ENCODE data around the gene HAS3. TPM values are rescaled to one million over a fixed set of nuclear protein-coding genes. Genes with fewer than 3 reads are reported as not detected.

The HAS3 gene
- total RNA-seq, 1 experiment from 2014 or later, result 140 TPM

- peaks cover 59% of the 10 kb centered on the region for H3K79me2 ChIP-seq (ENCODE audit: insufficient read depth, low read length)
- peak overlapping the region; percentile 81 to 90 for H3K4me3 ChIP-seq (replicated peaks in 1 of 2; ENCODE audit: low read depth in 1 of 2, low read length in 2 of 2)
- H4K20me1 ChIP-seq (ENCODE audit: insufficient read depth), result peaks cover 13% of the 10 kb centered on the region; the same call in 1 of the 2 replicates
- peaks cover 22 to 30% of the 10 kb centered on the region in 2 experiments; a peak in 3 of 4 replicates for H3K36me3 ChIP-seq (ENCODE audit: control insufficient read depth in 1 of 2, insufficient read depth in 2 of 2, low read length in 2 of 2)
- POLR2A ChIA-PET, result interaction anchor here (0.9 to 2.0 kb wide), 10 partner anchors 15 to 183 kb away, joined by 3 to 21 read pairs (median 4); no protein-coding TSS in a partner anchor
- TF ChIP-seq MAX (IDR thresholded peaks at IDR 0.05), result 0 out of 2 replicates have a peak, but pooled peaks have one; percentile 8
- no peak for TF ChIP-seq ZFX (IDR thresholded peaks at IDR 0.05)
- TF ChIP-seq SIN3A (IDR thresholded peaks at IDR 0.05; ENCODE audit: low read depth), result peak; percentile 8; the same call in 1 of the 2 replicates
- ATAC-seq (peak; percentile 7), DNase-seq (ENCODE audit: low read depth, low spot score) (no peak)
- TSS peak; percentile 35 for BruUV-seq (replicated peaks)
- H3K9me3 ChIP-seq (ENCODE audit: control insufficient read depth in 1 of 2, insufficient read depth in 1 of 2, low read depth in 1 of 2, low read length in 2 of 2), result no peaks in the 10 kb centered on the region
- CTCF ChIA-PET, result interaction anchor here (0.8 to 2.0 kb wide), 5 partner anchors 33 to 259 kb away, joined by 4 to 14 read pairs (median 4); no protein-coding TSS in a partner anchor
- peak overlapping the region; percentile 74 for H3K27ac ChIP-seq (ENCODE audit: low read depth, low read length)
- RAD21 ChIA-PET (ENCODE audit: low non-redundant PET in 1 of 2, low total read pairs in 2 of 2, uncharacterized antibody in 2 of 2, unreplicated experiment in 2 of 2), result no interaction called here
- no peaks in the 10 kb centered on the region for H3K27me3 ChIP-seq (ENCODE audit: insufficient read depth, low read length)
- H3K4me1 ChIP-seq (ENCODE audit: control insufficient read depth in 1 of 2, insufficient read depth in 2 of 2, low read length in 2 of 2), result peaks cover 23 to 68% of the 10 kb centered on the region in 2 experiments
- peak overlapping the region; percentile 99 for H3K4me2 ChIP-seq (ENCODE audit: low read length)
- H3K9me2 ChIP-seq (ENCODE audit: insufficient read depth), result no peaks in the 10 kb centered on the region
- peak overlapping the region; percentile 91 for H3K9ac ChIP-seq (ENCODE audit: low read length)
- H2AFZ ChIP-seq (ENCODE audit: low read depth, low read length, poor library complexity, severe bottlenecking), result no peak overlapping the region
- intact Hi-C loops (cut with micrococcal nuclease), result loop anchor here (5.0 kb wide), 2 partner anchors 184 to 259 kb away; no protein-coding TSS in a partner anchor
Measured at GRCh38 chr16:69106491-69107315, 1.2 kb downstream of the HAS3 start.

GRCh38 chr16:69107316-69107962 is 2.0 kb downstream of the HAS3 start:
- peak overlapping the region; percentile 81 to 90 for H3K4me3 ChIP-seq (replicated peaks in 1 of 2; ENCODE audit: low read depth in 1 of 2, low read length in 2 of 2)
- peaks cover 66% of the 10 kb centered on the region for H3K79me2 ChIP-seq (ENCODE audit: insufficient read depth, low read length)
- H3K9me2 ChIP-seq (ENCODE audit: insufficient read depth), result no peaks in the 10 kb centered on the region
- RAD21 ChIA-PET (ENCODE audit: low non-redundant PET in 1 of 2, low total read pairs in 2 of 2, uncharacterized antibody in 2 of 2, unreplicated experiment in 2 of 2), result no interaction called here
- H3K9me3 ChIP-seq (ENCODE audit: control insufficient read depth in 1 of 2, insufficient read depth in 1 of 2, low read depth in 1 of 2, low read length in 2 of 2), result no peaks in the 10 kb centered on the region
- peaks cover 28 to 37% of the 10 kb centered on the region in 2 experiments; a peak in 3 of 4 replicates for H3K36me3 ChIP-seq (ENCODE audit: control insufficient read depth in 1 of 2, insufficient read depth in 2 of 2, low read length in 2 of 2)
- peak overlapping the region; percentile 74 for H3K27ac ChIP-seq (ENCODE audit: low read depth, low read length)
- H3K4me2 ChIP-seq (ENCODE audit: low read length), result peak overlapping the region; percentile 99
- H4K20me1 ChIP-seq (ENCODE audit: insufficient read depth), result peaks cover 13% of the 10 kb centered on the region; the same call in 1 of the 2 replicates
- no TSS peak for BruUV-seq (replicated peaks)
- no peak overlapping the region for H2AFZ ChIP-seq (ENCODE audit: low read depth, low read length, poor library complexity, severe bottlenecking)
- no peak for DNase-seq (ENCODE audit: low read depth, low spot score)
- peak; percentile 18 for ATAC-seq
- intact Hi-C loops (cut with micrococcal nuclease), result loop anchor here (5.0 kb wide), 2 partner anchors 185 to 260 kb away; no protein-coding TSS in a partner anchor
- POLR2A ChIA-PET, result interaction anchor here (1.0 to 1.8 kb wide), 5 partner anchors 10 to 119 kb away, joined by 3 to 4 read pairs (median 3); no protein-coding TSS in a partner anchor
- H3K27me3 ChIP-seq (ENCODE audit: insufficient read depth, low read length), result no peaks in the 10 kb centered on the region
- CTCF ChIA-PET, result interaction anchor here (1.5 kb wide), 1 partner anchor 10 kb away, joined by 5 read pairs; no protein-coding TSS in a partner anchor
- H3K4me1 ChIP-seq (ENCODE audit: control insufficient read depth in 1 of 2, insufficient read depth in 2 of 2, low read length in 2 of 2), result peaks cover 23 to 70% of the 10 kb centered on the region in 2 experiments
- peak overlapping the region; percentile 91 for H3K9ac ChIP-seq (ENCODE audit: low read length)
- TF ChIP-seq CTCF (IDR thresholded peaks at IDR 0.05 in 2 of 3, conservative IDR thresholded peaks at IDR 0.05 in 1 of 3; ENCODE audit: borderline replicate concordance in 1 of 3, insufficient read depth in 1 of 3, low read depth in 2 of 3, low read length in 2 of 3) (peak in 2 of 3 experiments; percentile 4; a peak in 2 of 6 replicates), CBX3 (IDR thresholded peaks at IDR 0.05; ENCODE audit: low read depth) (no peak), FOSL1 (IDR thresholded peaks at IDR 0.05; ENCODE audit: low read depth) (no peak), MAX (IDR thresholded peaks at IDR 0.05) (peak; percentile 76; the same call in 1 of the 2 replicates), SRF (IDR thresholded peaks at IDR 0.05; ENCODE audit: low read depth) (no peak), SP1 (IDR thresholded peaks at IDR 0.05; ENCODE audit: low read depth) (no peak), YY1 (IDR thresholded peaks at IDR 0.05; ENCODE audit: extremely low read depth, insufficient replicate concordance, low read depth, low read length) (no peak)

Measured in HCT116 (cell line).